Common myeloid progenitor, CD34-positive (primary cell): ENCODE data around the gene ENPP3.

Source experiments
- CTCF ChIA-PET: fragments of 350-600 bp; sonication (Branson Sonifier 250); formaldehyde crosslinking; loops from one replicate; lab custom pipeline; 2021; ENCODE audit warnings: antibody characterized with exemption; lab: Charles Lee
- POLR2A ChIA-PET: fragments of 350-600 bp; sonication (Branson Sonifier 250); formaldehyde crosslinking; loops from one replicate; lab custom pipeline; 2021; ENCODE audit warnings: antibody characterized with exemption; lab: Charles Lee
- DNase-seq, 3 donors: peaks; one replicate each; pipeline versions ENCODE4 v3.0.0 to v3.0.0-alpha.2; 2013
- H3K27ac ChIP-seq, 2 experiments: 1 replicate in 1 of 2; 2 replicates in 1 of 2; pipeline ENCODE4 v1.7.0; 2013; ENCODE audit warnings: inconsistent platforms in 2 of 2, low read length in 2 of 2, mild to moderate bottlenecking in 2 of 2, low read depth in 1 of 2, moderate library complexity in 1 of 2; ENCODE audit not compliant: severe bottlenecking in 2 of 2, insufficient read depth in 1 of 2, poor library complexity in 1 of 2
- H3K27me3 ChIP-seq, 5 experiments: replicated peaks in 2 of 5; 1 replicate in 3 of 5; 2 replicates in 2 of 5; pipeline versions ENCODE4 v1.6.1 to v1.7.0; 2013; ENCODE audit warnings: low read length in 4 of 5, mild to moderate bottlenecking in 2 of 5, moderate library complexity in 2 of 5, inconsistent platforms in 1 of 5; ENCODE audit not compliant: insufficient read depth in 5 of 5, control insufficient read depth in 4 of 5
- H3K36me3 ChIP-seq, 4 experiments: 1 replicate in 2 of 4; 2 replicates in 2 of 4; pipeline versions ENCODE4 v1.6.1 to v1.7.0; 2013; ENCODE audit warnings: low read length in 3 of 4, control low read depth in 1 of 4, mild to moderate bottlenecking in 1 of 4; ENCODE audit not compliant: control insufficient read depth in 4 of 4, insufficient read depth in 4 of 4
- H3K4me1 ChIP-seq, 4 experiments: 1 replicate in 3 of 4; 2 replicates in 1 of 4; pipeline versions ENCODE4 v1.6.1 to v1.7.1; 2013; ENCODE audit warnings: low read length in 3 of 4, mild to moderate bottlenecking in 3 of 4, control low read depth in 1 of 4, inconsistent platforms in 1 of 4, moderate library complexity in 1 of 4; ENCODE audit not compliant: control insufficient read depth in 4 of 4, insufficient read depth in 4 of 4; ENCODE audit errors: control extremely low read depth in 1 of 4
- H3K4me3 ChIP-seq, 7 experiments: 1 replicate in 4 of 7; 2 replicates in 3 of 7; pipeline versions ENCODE4 v1.5.1 to v1.7.0; 2013; ENCODE audit warnings: mild to moderate bottlenecking in 7 of 7, low read length in 6 of 7, moderate library complexity in 6 of 7, inconsistent platforms in 2 of 7, low read depth in 2 of 7, control low read depth in 1 of 7; ENCODE audit not compliant: insufficient read depth in 4 of 7, control insufficient read depth in 1 of 7; ENCODE audit errors: extremely low read depth in 1 of 7
- H3K9me3 ChIP-seq, 5 experiments: 1 replicate in 4 of 5; 2 replicates in 1 of 5; pipeline versions ENCODE4 v1.6.1 to v1.7.1; 2013; ENCODE audit warnings: low read length in 4 of 5, mild to moderate bottlenecking in 2 of 5, inconsistent platforms in 1 of 5, low read depth in 1 of 5, moderate library complexity in 1 of 5; ENCODE audit not compliant: control insufficient read depth in 4 of 5, insufficient read depth in 2 of 5; ENCODE audit errors: control extremely low read depth in 1 of 5
- WGBS: methylation state at CpG from one replicate; pipeline ENCODE4 v1.1.5; 2013; ENCODE audit not compliant: insufficient coverage; 5-methylcytosine and 5-hydroxymethylcytosine counted together

ENPP3 gene

GRCh38 chr6:131762984-131763383 lies 125.9 kb downstream of the ENPP3 start:
- Histone ChIP-seq H3K27ac (no peak overlapping the region), H3K27me3 (peaks cover 0 to 11% (median 2%) of the 10 kb centered on the region in 5 experiments), H3K36me3 (no peaks in the 10 kb centered on the region), H3K9me3 (peaks cover 0 to 2% (median 0%) of the 10 kb centered on the region in 5 experiments), H3K4me3 (no peak overlapping the region), H3K4me1 (no peaks in the 10 kb centered on the region)
- DNase-seq, result no peak
- 83% methylated on average over 2 of the region's 2 CpGs for WGBS
- ChIA-PET POLR2A (no interaction called here), CTCF (no interaction called here)

- no CpG with 5 or more reads among the region's 1 CpG for WGBS
- H3K36me3 ChIP-seq, result no peaks in the 10 kb centered on the region
- peaks cover 0 to 2% (median 0%) of the 10 kb centered on the region in 5 experiments for H3K9me3 ChIP-seq
- ChIA-PET POLR2A (no interaction called here), CTCF (no interaction called here)
- peaks cover 0 to 11% (median 2%) of the 10 kb centered on the region in 5 experiments for H3K27me3 ChIP-seq
- no peaks in the 10 kb centered on the region for H3K4me1 ChIP-seq
- H3K4me3 ChIP-seq, result no peak overlapping the region
- DNase-seq, result no peak
- no peak overlapping the region for H3K27ac ChIP-seq
Measured at GRCh38 chr6:131763749-131764148, 126.6 kb downstream of the ENPP3 start.

- peaks cover 0 to 2% (median 0%) of the 10 kb centered on the region in 5 experiments for H3K9me3 ChIP-seq
- no peak for DNase-seq
- no peaks in the 10 kb centered on the region for H3K4me1 ChIP-seq
- no peak overlapping the region for H3K27ac ChIP-seq
- ChIA-PET POLR2A (no interaction called here), CTCF (no interaction called here)
- H3K27me3 ChIP-seq, result peaks cover 0 to 11% (median 2%) of the 10 kb centered on the region in 5 experiments
- WGBS, result 94% methylated on average over 2 of the region's 4 CpGs
- H3K36me3 ChIP-seq, result no peaks in the 10 kb centered on the region
- no peak overlapping the region for H3K4me3 ChIP-seq
Measured at GRCh38 chr6:131764350-131764749, 127.2 kb downstream of the ENPP3 start.

GRCh38 chr6:131765081-131765803 lies 128.1 kb downstream of the ENPP3 start:
- peaks cover 0 to 2% (median 0%) of the 10 kb centered on the region in 5 experiments for H3K9me3 ChIP-seq
- H3K4me3 ChIP-seq, result no peak overlapping the region
- no peaks in the 10 kb centered on the region for H3K4me1 ChIP-seq
- DNase-seq, result no peak
- 93% methylated on average over 9 of the region's 9 CpGs for WGBS
- H3K36me3 ChIP-seq, result no peaks in the 10 kb centered on the region
- ChIA-PET POLR2A (no interaction called here), CTCF (no interaction called here)
- no peak overlapping the region for H3K27ac ChIP-seq
- peaks cover 0 to 9% (median 2%) of the 10 kb centered on the region in 5 experiments for H3K27me3 ChIP-seq

- Histone ChIP-seq H3K4me3 (no peak overlapping the region), H3K27me3 (peaks cover 0 to 10% (median 2%) of the 10 kb centered on the region in 5 experiments), H3K9me3 (peaks cover 0 to 2% (median 0%) of the 10 kb centered on the region in 5 experiments), H3K27ac (no peak overlapping the region), H3K36me3 (no peaks in the 10 kb centered on the region), H3K4me1 (no peaks in the 10 kb centered on the region)
- no peak for DNase-seq
- CTCF ChIA-PET, result no interaction called here
- 82% methylated on average over 4 of the region's 4 CpGs for WGBS
- POLR2A ChIA-PET, result no interaction called here
Measured at GRCh38 chr6:131765804-131766135, 128.7 kb downstream of the ENPP3 start.

- Histone ChIP-seq H3K9me3 (peaks cover 0 to 2% (median 0%) of the 10 kb centered on the region in 5 experiments), H3K27me3 (peaks cover 0 to 11% (median 2%) of the 10 kb centered on the region in 5 experiments), H3K27ac (no peak overlapping the region), H3K36me3 (no peaks in the 10 kb centered on the region), H3K4me1 (no peaks in the 10 kb centered on the region), H3K4me3 (no peak overlapping the region)
- ChIA-PET POLR2A (no interaction called here), CTCF (no interaction called here)
- no CpG with 5 or more reads among the region's 2 CpGs for WGBS
- DNase-seq, result no peak
Measured at GRCh38 chr6:131766631-131767030, 129.5 kb downstream of the ENPP3 start.

GRCh38 chr6:131768964-131769363 lies 131.9 kb downstream of the ENPP3 start:
- Histone ChIP-seq H3K36me3 (no peaks in the 10 kb centered on the region), H3K4me1 (no peaks in the 10 kb centered on the region), H3K9me3 (peaks cover 0 to 2% (median 0%) of the 10 kb centered on the region in 5 experiments), H3K27ac (no peak overlapping the region), H3K4me3 (no peak overlapping the region), H3K27me3 (peaks cover 0 to 20% (median 2%) of the 10 kb centered on the region in 5 experiments)
- POLR2A ChIA-PET, result no interaction called here
- WGBS, result no CpG with 5 or more reads among the region's 1 CpG
- no peak for DNase-seq
- CTCF ChIA-PET, result no interaction called here
